ENCODE results near the gene FAM227B.
"Not testable (repeated sequence)": the region's sequence is repeated elsewhere in the genome, so short reads cannot be mapped to it uniquely, and the experiment has no call there.

Gene FAM227B

DNA sequence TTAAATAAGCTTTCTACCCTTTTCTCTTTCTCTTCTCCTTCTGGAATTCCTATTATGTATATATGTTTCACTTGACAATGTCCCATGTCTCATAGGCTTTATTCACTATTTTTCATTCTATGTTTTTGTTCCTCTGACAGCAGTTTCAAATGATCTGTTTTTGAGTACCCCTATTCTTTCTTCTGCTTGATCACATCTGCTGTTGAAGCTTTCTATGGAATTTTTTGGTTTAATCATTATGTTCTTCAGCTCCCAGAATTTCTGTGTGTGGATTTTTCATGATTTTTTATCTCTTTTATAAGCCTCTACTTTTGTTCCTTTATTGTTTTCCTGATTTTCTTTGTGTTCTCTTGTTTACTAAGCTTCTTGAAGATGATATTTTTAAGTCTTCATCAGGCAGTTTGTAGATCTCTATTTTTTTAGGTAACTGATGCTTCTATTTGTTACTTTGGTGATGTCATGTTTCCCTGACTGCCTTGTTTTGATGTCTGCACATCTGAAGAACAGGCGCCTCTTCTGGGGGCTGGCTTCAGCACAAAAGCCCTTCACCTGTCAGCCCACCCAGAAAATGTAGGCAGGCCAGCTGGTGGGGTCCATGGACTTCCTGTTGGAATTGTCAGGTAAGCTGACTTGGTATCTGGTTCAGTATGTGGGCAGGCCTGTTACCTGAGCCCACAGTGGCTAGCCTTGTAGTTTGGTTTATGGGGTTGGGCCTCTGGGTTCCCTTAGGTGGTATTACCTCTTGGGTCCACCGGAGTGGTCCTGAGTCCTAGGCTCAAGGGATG, 15.8 kb downstream of the FAM227B start:
- no peak for TF ChIP-seq EZH2 (IDR thresholded peaks at IDR 0.05; ENCODE audit: borderline replicate concordance, low read length)
- TF ChIP-seq, protein P1, sequence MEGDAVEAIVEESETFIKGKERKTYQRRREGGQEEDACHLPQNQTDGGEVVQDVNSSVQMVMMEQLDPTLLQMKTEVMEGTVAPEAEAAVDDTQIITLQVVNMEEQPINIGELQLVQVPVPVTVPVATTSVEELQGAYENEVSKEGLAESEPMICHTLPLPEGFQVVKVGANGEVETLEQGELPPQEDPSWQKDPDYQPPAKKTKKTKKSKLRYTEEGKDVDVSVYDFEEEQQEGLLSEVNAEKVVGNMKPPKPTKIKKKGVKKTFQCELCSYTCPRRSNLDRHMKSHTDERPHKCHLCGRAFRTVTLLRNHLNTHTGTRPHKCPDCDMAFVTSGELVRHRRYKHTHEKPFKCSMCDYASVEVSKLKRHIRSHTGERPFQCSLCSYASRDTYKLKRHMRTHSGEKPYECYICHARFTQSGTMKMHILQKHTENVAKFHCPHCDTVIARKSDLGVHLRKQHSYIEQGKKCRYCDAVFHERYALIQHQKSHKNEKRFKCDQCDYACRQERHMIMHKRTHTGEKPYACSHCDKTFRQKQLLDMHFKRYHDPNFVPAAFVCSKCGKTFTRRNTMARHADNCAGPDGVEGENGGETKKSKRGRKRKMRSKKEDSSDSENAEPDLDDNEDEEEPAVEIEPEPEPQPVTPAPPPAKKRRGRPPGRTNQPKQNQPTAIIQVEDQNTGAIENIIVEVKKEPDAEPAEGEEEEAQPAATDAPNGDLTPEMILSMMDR (IDR thresholded peaks at IDR 0.05; ENCODE audit: low read length), result no peak
- Histone ChIP-seq H3F3A (ENCODE audit: insufficient read depth, low read length) (no peaks in the 10 kb centered on the region), H3K9me2 (ENCODE audit: low read depth, low read length) (no peaks in the 10 kb centered on the region), H3K36me3 (ENCODE audit: insufficient read depth, low read length) (no peaks in the 10 kb centered on the region), H2AFZ (ENCODE audit: low read length) (no peak overlapping the region), H4K20me1 (ENCODE audit: insufficient read depth, low read length) (no peaks in the 10 kb centered on the region), H3K9ac (ENCODE audit: low read length) (no peak overlapping the region), H3K4me3 (ENCODE audit: low read depth, low read length, poor library complexity, severe bottlenecking) (no peak overlapping the region), H3K4me2 (ENCODE audit: low read length) (no peak overlapping the region), H3K27me3 (ENCODE audit: insufficient read depth, low read length) (no peaks in the 10 kb centered on the region), H3K27ac (ENCODE audit: low read depth, low read length, poor library complexity, severe bottlenecking) (no peak overlapping the region), H3K9me3 (ENCODE audit: low read length) (peaks cover 2% of the 10 kb centered on the region; the same call in 1 of the 2 replicates), H3K79me2 (ENCODE audit: insufficient read depth, low read length) (no peaks in the 10 kb centered on the region), H3K4me1 (ENCODE audit: insufficient read depth, low read length, severe bottlenecking) (no peaks in the 10 kb centered on the region)

DNA sequence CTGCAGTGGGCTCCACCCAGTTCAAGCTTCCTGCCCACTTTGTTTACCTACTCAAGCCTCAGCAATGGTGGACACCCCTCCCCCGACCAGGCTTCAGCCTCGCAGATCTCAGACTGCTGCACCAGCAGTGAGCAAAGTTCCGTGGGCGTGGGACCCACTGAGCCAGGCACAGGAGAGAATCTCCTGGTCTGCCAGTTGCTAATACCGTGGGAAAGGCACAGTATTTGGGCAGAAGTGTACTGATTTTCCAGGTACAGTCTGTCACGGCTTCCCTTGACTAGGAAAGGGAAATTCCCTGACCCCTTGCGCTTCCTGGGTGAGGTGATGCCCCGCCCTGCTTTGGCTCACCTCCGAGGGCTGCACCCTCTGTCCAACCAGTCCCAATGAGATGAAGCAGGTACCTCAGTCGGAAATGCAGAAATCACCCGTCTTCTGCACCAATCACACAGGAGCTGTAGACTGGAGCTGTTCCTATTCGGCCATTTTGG, 27.7 kb downstream of the FAM227B start:
- H3K9me3 ChIP-seq (ENCODE audit: low read length); H3F3A ChIP-seq (ENCODE audit: insufficient read depth, low read length); H3K4me2 ChIP-seq (ENCODE audit: low read length); H3K4me3 ChIP-seq (ENCODE audit: low read depth, low read length, poor library complexity, severe bottlenecking); H3K36me3 ChIP-seq (ENCODE audit: insufficient read depth, low read length); H3K79me2 ChIP-seq (ENCODE audit: insufficient read depth, low read length); H3K27ac ChIP-seq (ENCODE audit: low read depth, low read length, poor library complexity, severe bottlenecking); H3K9me2 ChIP-seq (ENCODE audit: low read depth, low read length); H3K4me1 ChIP-seq (ENCODE audit: insufficient read depth, low read length, severe bottlenecking); H3K27me3 ChIP-seq (ENCODE audit: insufficient read depth, low read length); H4K20me1 ChIP-seq (ENCODE audit: insufficient read depth, low read length); H3K9ac ChIP-seq (ENCODE audit: low read length); H2AFZ ChIP-seq (ENCODE audit: low read length): not testable (repeated sequence)

DNA sequence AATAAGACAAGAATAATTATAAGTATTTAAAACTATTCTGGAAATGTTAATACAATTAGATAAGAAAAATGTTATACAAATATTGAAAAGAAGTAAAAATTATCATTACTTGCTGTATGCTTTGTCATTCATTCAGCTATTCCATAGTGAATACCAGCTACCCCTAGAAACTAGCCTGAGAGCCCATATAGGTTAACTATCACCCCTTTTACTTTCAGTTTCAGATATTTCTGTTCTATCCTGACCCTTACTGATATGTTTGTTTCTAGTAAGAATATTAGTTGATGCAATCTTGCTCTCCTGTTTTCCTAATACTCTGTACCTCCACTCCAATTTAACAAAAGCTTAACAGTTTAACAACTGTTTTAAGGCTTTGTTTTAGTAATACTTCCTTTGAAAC, 31.6 kb downstream of the FAM227B start:
- Histone ChIP-seq H3K36me3 (ENCODE audit: insufficient read depth, low read length) (no peaks in the 10 kb centered on the region), H3K9me2 (ENCODE audit: low read depth, low read length) (no peaks in the 10 kb centered on the region), H3K79me2 (ENCODE audit: insufficient read depth, low read length) (no peaks in the 10 kb centered on the region), H4K20me1 (ENCODE audit: insufficient read depth, low read length) (no peaks in the 10 kb centered on the region), H3K9me3 (ENCODE audit: low read length) (no peaks in the 10 kb centered on the region), H3K4me1 (ENCODE audit: insufficient read depth, low read length, severe bottlenecking) (no peaks in the 10 kb centered on the region), H2AFZ (ENCODE audit: low read length) (no peak overlapping the region), H3F3A (ENCODE audit: insufficient read depth, low read length) (no peaks in the 10 kb centered on the region), H3K27ac (ENCODE audit: low read depth, low read length, poor library complexity, severe bottlenecking) (no peak overlapping the region), H3K4me2 (ENCODE audit: low read length) (no peak overlapping the region), H3K27me3 (ENCODE audit: insufficient read depth, low read length) (no peaks in the 10 kb centered on the region), H3K9ac (ENCODE audit: low read length) (no peak overlapping the region), H3K4me3 (ENCODE audit: low read depth, low read length, poor library complexity, severe bottlenecking) (no peak overlapping the region)
- TF ChIP-seq, protein P1 (IDR thresholded peaks at IDR 0.05; ENCODE audit: low read length), result no peak
- TF ChIP-seq EZH2 (IDR thresholded peaks at IDR 0.05; ENCODE audit: borderline replicate concordance, low read length), result no peak

DNA sequence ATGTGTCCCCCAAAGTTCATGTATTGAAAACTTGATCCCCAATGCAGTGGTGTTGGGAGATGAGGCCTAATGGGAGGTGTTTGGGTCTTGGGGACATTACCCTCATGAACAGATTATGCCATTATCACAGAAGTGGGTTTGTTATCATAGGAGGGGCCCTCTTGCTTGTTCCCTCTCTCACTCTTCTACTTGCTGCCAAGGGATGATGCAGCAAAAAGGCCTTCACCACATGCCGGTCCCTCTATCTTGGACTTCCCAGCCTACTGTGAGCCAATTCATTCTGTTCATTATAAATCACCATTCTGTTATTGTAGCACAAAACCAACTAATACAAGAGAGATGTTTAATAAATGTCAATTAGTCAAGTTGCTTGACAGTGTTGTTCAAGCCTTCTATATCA, 47.2 kb downstream of the FAM227B start:
- Histone ChIP-seq H3K4me3 (ENCODE audit: low read depth, low read length, poor library complexity, severe bottlenecking) (no peak overlapping the region), H3K4me1 (ENCODE audit: insufficient read depth, low read length, severe bottlenecking) (no peaks in the 10 kb centered on the region), H3K4me2 (ENCODE audit: low read length) (no peak overlapping the region), H3K27ac (ENCODE audit: low read depth, low read length, poor library complexity, severe bottlenecking) (no peak overlapping the region), H3K36me3 (ENCODE audit: insufficient read depth, low read length) (no peaks in the 10 kb centered on the region), H3K9me3 (ENCODE audit: low read length) (no peaks in the 10 kb centered on the region), H3K9ac (ENCODE audit: low read length) (no peak overlapping the region), H3K79me2 (ENCODE audit: insufficient read depth, low read length) (no peaks in the 10 kb centered on the region), H3K27me3 (ENCODE audit: insufficient read depth, low read length) (no peaks in the 10 kb centered on the region), H4K20me1 (ENCODE audit: insufficient read depth, low read length) (no peaks in the 10 kb centered on the region), H3F3A (ENCODE audit: insufficient read depth, low read length) (no peaks in the 10 kb centered on the region), H2AFZ (ENCODE audit: low read length) (no peak overlapping the region), H3K9me2 (ENCODE audit: low read depth, low read length) (no peaks in the 10 kb centered on the region)
- no peak for TF ChIP-seq EZH2 (IDR thresholded peaks at IDR 0.05; ENCODE audit: borderline replicate concordance, low read length)
- TF ChIP-seq, protein P1 (IDR thresholded peaks at IDR 0.05; ENCODE audit: low read length), result no peak

Measured in OCI-LY1 (cell line).